T-helper 1 cell treated with Interleukin-12 subunit alpha and Interleukin-12 subunit beta and Interleukin-4 antibody, amounts not matched to agents 30 μg/mL and 1 μg/mL, for 36 hours (primary cell): ENCODE results near the gene HMCN2.
"Not testable (repeated sequence)": the region's sequence is repeated elsewhere in the genome, so short reads cannot be mapped to it uniquely, and the experiment has no call there.

Experiments
- H3K27ac Mint-ChIP-seq: one replicate; pipeline ENCODE4 v1.8.0; 2021; ENCODE audit warnings: mild to moderate bottlenecking, mixed read lengths
- H3K27me3 Mint-ChIP-seq: one replicate; pipeline ENCODE4 v1.8.0; 2021; ENCODE audit warnings: low read depth, mixed read lengths
- H3K36me3 Mint-ChIP-seq: one replicate; pipeline ENCODE4 v1.8.0; 2021; ENCODE audit warnings: low read depth, mixed read lengths
- H3K4me1 Mint-ChIP-seq: one replicate; pipeline ENCODE4 v1.8.0; 2021; ENCODE audit warnings: low read depth, mixed read lengths
- H3K4me3 Mint-ChIP-seq: one replicate; pipeline ENCODE4 v1.8.0; 2021; ENCODE audit warnings: mild to moderate bottlenecking, moderate library complexity, mixed read lengths
- H3K9me3 Mint-ChIP-seq: one replicate; pipeline ENCODE4 v1.8.0; 2021; ENCODE audit warnings: mixed read lengths

HMCN2 gene

GRCh38 chr9:130267930-130268329 lies 2.4 kb downstream of the HMCN2 start:
- H3K36me3 Mint-ChIP-seq: no peaks in the 10 kb centered on the region
- H3K4me3 Mint-ChIP-seq: no peak overlapping the region
- H3K9me3 Mint-ChIP-seq: no peaks in the 10 kb centered on the region
- H3K27ac Mint-ChIP-seq: no peak overlapping the region
- peaks cover 63% of the 10 kb centered on the region for H3K27me3 Mint-ChIP-seq
- no peaks in the 10 kb centered on the region for H3K4me1 Mint-ChIP-seq

DNA sequence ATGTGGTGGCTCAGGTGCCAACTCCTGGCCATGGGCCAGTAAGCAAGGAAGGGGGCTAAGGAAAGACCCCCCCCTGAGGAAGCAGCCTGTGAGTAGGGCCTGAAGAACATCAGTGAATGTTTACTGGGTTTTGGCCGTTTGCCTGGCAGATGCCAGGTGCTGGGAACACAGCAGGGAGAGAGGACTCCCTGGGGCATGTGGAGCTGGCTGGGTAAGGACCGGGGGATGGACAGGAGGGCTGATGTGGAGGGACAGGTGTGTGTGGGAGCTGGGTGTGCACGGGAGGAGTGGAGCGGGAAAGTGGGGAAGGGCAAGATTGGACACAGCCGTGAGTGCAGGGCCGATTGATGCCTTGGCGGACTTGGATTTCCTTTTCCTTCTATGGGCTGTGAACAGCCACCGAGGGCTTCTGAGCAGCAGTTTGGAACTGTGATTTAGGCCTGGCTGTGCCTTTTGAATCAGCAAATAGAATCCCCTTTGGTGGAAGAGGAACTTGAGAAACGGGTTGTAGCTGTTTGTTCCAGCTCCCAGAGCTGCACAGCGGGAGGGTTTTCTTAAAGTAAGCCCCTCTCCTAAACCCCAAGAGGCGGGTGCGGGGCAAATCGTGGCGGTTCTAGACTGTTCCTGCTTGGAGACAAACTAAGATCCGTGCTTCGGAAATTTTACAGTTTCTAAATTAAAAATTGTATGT lies 3.1 kb downstream of the HMCN2 start:
- Mint-ChIP-seq H3K27me3 (peaks cover 61% of the 10 kb centered on the region), H3K36me3 (no peaks in the 10 kb centered on the region), H3K27ac (no peak overlapping the region), H3K4me3 (no peak overlapping the region), H3K9me3 (no peaks in the 10 kb centered on the region), H3K4me1 (no peaks in the 10 kb centered on the region)

- no peaks in the 10 kb centered on the region for H3K9me3 Mint-ChIP-seq
- H3K4me1 Mint-ChIP-seq: no peaks in the 10 kb centered on the region
- no peaks in the 10 kb centered on the region for H3K36me3 Mint-ChIP-seq
- peaks cover 51% of the 10 kb centered on the region for H3K27me3 Mint-ChIP-seq
- H3K4me3 Mint-ChIP-seq: no peak overlapping the region
- no peak overlapping the region for H3K27ac Mint-ChIP-seq
Measured at GRCh38 chr9:130271473-130271872, 5.9 kb downstream of the HMCN2 start.

GRCh38 chr9:130275156-130275555 lies 9.6 kb downstream of the HMCN2 start:
- Mint-ChIP-seq H3K27ac (no peak overlapping the region), H3K4me1 (no peaks in the 10 kb centered on the region), H3K4me3 (no peak overlapping the region), H3K27me3 (peaks cover 23% of the 10 kb centered on the region), H3K36me3 (no peaks in the 10 kb centered on the region), H3K9me3 (no peaks in the 10 kb centered on the region)

DNA sequence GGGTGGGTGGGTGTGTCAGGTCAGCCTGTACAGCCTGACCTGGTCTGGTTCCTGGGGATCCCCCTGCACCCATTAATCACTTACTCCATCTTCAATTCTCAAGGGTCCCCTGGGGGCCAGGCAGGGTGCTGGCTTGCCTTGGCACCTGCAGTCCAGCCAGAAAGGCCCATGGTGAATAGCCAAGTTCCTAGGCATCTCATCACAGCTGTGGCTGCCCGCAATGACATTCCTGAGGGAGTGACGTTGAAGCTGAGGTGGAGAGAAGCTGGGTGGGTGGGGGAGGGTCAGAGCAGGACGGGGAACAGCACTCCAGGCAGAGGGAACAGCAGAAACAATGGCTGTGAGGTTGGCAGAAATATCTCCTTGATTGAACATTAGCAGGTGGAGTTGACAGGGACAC lies 10.6 kb downstream of the HMCN2 start:
- no peaks in the 10 kb centered on the region for H3K36me3 Mint-ChIP-seq
- H3K4me1 Mint-ChIP-seq: no peaks in the 10 kb centered on the region
- peaks cover 18% of the 10 kb centered on the region for H3K27me3 Mint-ChIP-seq
- no peaks in the 10 kb centered on the region for H3K9me3 Mint-ChIP-seq
- H3K27ac Mint-ChIP-seq: no peak overlapping the region
- no peak overlapping the region for H3K4me3 Mint-ChIP-seq

GRCh38 chr9:130276955-130277354 lies 11.4 kb downstream of the HMCN2 start:
- Mint-ChIP-seq H3K4me1 (no peaks in the 10 kb centered on the region), H3K9me3 (no peaks in the 10 kb centered on the region), H3K4me3 (no peak overlapping the region), H3K27me3 (peaks cover 18% of the 10 kb centered on the region), H3K27ac (no peak overlapping the region), H3K36me3 (no peaks in the 10 kb centered on the region)

DNA sequence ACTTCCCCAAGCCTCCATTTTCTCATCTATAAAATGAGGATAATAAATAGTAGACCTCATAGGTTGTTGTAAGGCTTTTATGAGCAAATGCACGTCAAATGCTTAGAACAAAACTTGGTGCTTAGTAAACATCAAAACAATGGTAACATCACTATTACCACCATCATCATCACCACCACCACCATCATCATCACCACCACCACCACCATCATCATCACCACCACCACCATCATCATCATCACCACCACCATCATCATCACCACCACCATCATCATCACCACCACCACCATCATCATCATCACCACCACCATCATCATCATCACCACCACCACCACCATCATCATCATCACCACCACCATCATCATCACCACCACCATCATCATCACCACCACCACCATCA lies 12.0 kb downstream of the HMCN2 start:
- H3K4me1 Mint-ChIP-seq, H3K9me3 Mint-ChIP-seq, H3K4me3 Mint-ChIP-seq, H3K27ac Mint-ChIP-seq, H3K36me3 Mint-ChIP-seq: not testable (repeated sequence)
- peaks cover 15% of the 10 kb centered on the region for H3K27me3 Mint-ChIP-seq

DNA sequence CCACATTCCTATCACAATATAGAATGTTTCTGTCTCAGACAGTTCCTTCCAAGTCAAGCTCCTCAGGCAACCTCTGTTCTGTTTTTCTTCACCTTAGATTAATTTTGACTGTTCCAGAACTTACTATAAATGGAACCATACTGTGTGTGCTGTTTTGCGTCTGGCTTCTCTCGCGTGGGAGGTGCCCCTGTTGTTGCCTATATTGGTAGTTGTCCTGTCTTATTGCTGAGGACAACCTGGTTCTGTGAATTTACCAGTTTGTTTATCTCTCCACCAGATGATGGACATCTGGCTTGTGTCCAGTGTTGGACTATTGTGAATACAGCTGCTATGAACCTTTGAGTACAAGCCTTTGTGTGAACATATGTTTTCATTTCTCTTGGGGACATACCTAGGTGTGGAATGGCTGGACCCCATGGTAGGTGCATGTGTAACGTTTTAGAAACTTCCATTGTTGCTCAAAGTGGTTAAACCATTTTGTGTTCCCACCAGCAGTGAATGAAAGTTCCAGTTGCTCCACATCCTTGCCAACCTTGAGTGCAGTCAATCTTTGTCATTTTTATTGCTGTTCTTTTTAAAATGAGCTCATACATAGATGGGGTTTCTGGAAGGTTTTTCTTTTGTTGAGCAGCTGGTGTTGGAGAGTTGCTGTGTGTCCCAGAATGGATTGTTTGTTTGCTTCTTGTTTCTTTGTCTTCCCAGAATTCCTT lies 18.1 kb downstream of the HMCN2 start:
- Mint-ChIP-seq H3K4me3 (no peak overlapping the region), H3K9me3 (no peaks in the 10 kb centered on the region), H3K27me3 (no peaks in the 10 kb centered on the region), H3K27ac (no peak overlapping the region), H3K4me1 (no peaks in the 10 kb centered on the region), H3K36me3 (no peaks in the 10 kb centered on the region)

- no peaks in the 10 kb centered on the region for H3K27me3 Mint-ChIP-seq
- H3K36me3 Mint-ChIP-seq: no peaks in the 10 kb centered on the region
- H3K4me3 Mint-ChIP-seq: no peak overlapping the region
- no peaks in the 10 kb centered on the region for H3K4me1 Mint-ChIP-seq
- no peak overlapping the region for H3K27ac Mint-ChIP-seq
- no peaks in the 10 kb centered on the region for H3K9me3 Mint-ChIP-seq
Measured at GRCh38 chr9:130284249-130284625, 18.7 kb downstream of the HMCN2 start.

DNA sequence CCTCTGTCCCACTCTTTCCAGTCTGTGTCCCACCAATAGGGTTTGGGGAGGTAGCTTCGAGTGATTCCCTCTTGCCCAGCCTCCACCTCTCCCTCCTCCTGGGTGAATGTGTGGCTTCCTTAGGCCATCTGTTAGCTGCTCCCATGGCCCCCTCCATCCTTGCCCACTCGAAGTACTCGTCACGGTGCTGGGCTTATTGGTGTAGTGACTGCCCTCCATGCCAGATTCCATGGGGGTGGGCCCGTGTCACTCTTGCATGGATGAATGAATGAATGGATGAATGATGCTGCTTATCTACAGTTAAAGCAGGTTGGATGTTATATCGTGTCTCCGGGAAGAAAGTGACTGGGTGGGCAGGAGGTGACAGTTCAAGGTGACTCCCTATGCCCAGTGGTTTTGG lies 19.1 kb downstream of the HMCN2 start:
- H3K36me3 Mint-ChIP-seq: no peaks in the 10 kb centered on the region
- H3K9me3 Mint-ChIP-seq: no peaks in the 10 kb centered on the region
- no peak overlapping the region for H3K4me3 Mint-ChIP-seq
- H3K27me3 Mint-ChIP-seq: no peaks in the 10 kb centered on the region
- no peak overlapping the region for H3K27ac Mint-ChIP-seq
- no peaks in the 10 kb centered on the region for H3K4me1 Mint-ChIP-seq

- Mint-ChIP-seq H3K9me3 (no peaks in the 10 kb centered on the region), H3K27ac (no peak overlapping the region), H3K4me3 (no peak overlapping the region), H3K4me1 (no peaks in the 10 kb centered on the region), H3K36me3 (no peaks in the 10 kb centered on the region), H3K27me3 (no peaks in the 10 kb centered on the region)
Measured at GRCh38 chr9:130285271-130285670, 19.7 kb downstream of the HMCN2 start.

DNA sequence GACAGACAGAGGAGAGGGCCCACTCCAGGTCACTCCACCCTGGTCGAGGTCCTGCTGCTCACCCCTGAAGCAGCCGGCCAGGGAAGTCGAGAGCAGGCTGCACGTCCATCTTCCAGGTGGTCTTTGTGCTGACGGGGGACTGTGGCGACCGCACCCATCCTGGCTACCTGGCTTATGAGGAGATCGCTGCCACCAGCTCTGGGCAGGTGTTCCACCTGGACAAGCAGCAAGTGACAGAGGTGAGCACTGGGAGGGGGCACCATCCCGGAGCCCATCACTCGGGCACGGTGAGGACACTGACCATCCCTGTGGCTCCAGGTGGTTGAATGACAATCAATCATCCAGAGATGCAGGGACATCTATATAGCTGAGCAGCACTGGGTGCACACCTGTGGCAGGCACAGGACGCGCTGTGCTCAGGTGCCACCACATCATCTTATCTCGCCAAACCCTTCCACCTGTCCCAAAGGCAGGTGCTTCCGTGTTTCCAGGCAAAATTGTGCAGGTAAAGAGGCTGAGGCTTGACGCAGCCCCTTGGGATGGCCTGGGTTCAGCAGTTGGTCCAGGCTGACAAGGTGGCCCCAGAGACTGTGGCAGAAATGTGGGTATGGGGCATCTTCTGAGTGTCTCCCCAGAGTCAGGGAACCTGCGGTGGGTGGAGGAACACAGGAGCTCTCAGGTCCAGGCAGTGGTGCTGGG lies 20.7 kb downstream of the HMCN2 start:
- no peak overlapping the region for H3K4me3 Mint-ChIP-seq
- H3K36me3 Mint-ChIP-seq: no peaks in the 10 kb centered on the region
- no peaks in the 10 kb centered on the region for H3K27me3 Mint-ChIP-seq
- no peak overlapping the region for H3K27ac Mint-ChIP-seq
- H3K4me1 Mint-ChIP-seq: no peaks in the 10 kb centered on the region
- H3K9me3 Mint-ChIP-seq: no peaks in the 10 kb centered on the region

DNA sequence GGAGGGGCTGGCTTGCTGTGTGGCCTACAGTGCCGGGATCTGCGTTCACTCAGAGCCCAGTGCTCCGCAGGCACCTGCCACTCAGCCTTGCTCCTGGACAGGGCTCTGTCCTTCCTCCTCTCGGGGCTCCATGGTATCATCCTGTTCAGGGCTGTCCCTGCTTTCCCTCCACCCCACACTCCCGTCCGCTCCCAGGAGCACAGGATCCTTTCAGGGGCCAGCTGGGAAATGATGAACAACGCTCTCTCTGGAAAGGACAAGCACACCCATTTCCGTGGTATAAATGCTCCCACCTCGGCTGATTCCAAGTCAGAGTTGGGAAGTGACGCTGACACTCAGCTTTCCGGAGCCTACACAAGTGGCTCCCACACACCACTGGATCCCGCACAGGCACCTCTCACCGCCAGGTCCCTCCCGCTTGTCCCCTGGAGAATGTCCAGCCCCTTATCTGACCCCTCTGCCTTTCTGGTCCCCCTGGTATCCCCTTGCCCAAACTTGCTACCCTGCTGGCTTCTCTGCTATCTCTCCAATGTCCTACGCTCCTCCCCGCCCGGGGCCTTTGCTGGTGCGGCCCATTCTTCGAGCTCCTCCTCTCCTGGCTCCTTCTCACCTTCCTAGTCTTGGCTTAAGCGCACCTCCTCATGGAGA lies 21.3 kb downstream of the HMCN2 start:
- H3K9me3 Mint-ChIP-seq: no peaks in the 10 kb centered on the region
- H3K27me3 Mint-ChIP-seq: no peaks in the 10 kb centered on the region
- H3K4me3 Mint-ChIP-seq: no peak overlapping the region
- H3K27ac Mint-ChIP-seq: no peak overlapping the region
- H3K4me1 Mint-ChIP-seq: no peaks in the 10 kb centered on the region
- no peaks in the 10 kb centered on the region for H3K36me3 Mint-ChIP-seq

DNA sequence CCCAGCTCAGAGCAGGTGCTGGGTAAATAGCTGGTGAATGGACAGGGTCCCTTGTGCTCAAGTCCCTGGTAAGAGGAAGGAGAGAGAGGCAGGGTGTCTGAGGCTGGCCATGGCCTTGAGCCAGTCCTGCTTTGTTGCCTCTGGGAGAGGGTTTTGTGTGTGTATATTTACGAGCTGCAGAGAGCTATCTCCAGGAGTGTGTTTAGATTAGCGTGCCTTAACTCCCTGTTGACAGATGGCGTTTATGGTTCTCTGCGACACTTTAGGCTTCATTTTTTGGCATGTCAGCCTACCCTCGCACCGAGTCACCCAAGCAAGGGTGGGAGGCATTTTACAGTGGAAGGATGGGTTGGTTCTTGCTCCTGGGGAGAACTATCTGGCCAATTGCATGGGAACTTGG lies 22.2 kb downstream of the HMCN2 start:
- H3K36me3 Mint-ChIP-seq: no peaks in the 10 kb centered on the region
- no peaks in the 10 kb centered on the region for H3K27me3 Mint-ChIP-seq
- no peak overlapping the region for H3K4me3 Mint-ChIP-seq
- no peaks in the 10 kb centered on the region for H3K9me3 Mint-ChIP-seq
- no peak overlapping the region for H3K27ac Mint-ChIP-seq
- H3K4me1 Mint-ChIP-seq: no peaks in the 10 kb centered on the region

GRCh38 chr9:130288393-130288792 lies 22.8 kb downstream of the HMCN2 start:
- no peak overlapping the region for H3K4me3 Mint-ChIP-seq
- no peaks in the 10 kb centered on the region for H3K36me3 Mint-ChIP-seq
- peaks cover 2% of the 10 kb centered on the region for H3K27me3 Mint-ChIP-seq
- no peak overlapping the region for H3K27ac Mint-ChIP-seq
- no peaks in the 10 kb centered on the region for H3K9me3 Mint-ChIP-seq
- H3K4me1 Mint-ChIP-seq: no peaks in the 10 kb centered on the region
